K562 (cell line): ENCODE data around the gene FAF2. TPM values are rescaled to one million over a fixed set of nuclear protein-coding genes. Genes with fewer than 3 reads are reported as not detected.

Experiments
- EGR1 ChIP-seq: fragments of 450-650 bp; conservative IDR thresholded peaks from 2 replicates; pipeline ENCODE4 v1.6.1; 2017; ENCODE audit warnings: mild to moderate bottlenecking
- POLR2H ChIP-seq: IDR thresholded peaks from 2 replicates; pipeline ENCODE4 v1.6.1; 2016; ENCODE audit warnings: missing genetic modification characterization, low read depth, mild to moderate bottlenecking, control low read depth, missing compliant biosample characterization, moderate library complexity
- PURB ChIP-seq: sonication (generic); formaldehyde crosslinking; IDR thresholded peaks from 2 replicates; pipeline ENCODE4 v1.9.0; 2021; ENCODE audit warnings: low read depth, mild to moderate bottlenecking, missing genetic modification reagents
- SLC30A9 ChIP-seq: fragments of 250-450 bp; sonication (Bioruptor Pico); IDR thresholded peaks from 2 replicates; pipeline ENCODE4 v1.8.0; 2022; ENCODE audit warnings: mild to moderate bottlenecking, moderate library complexity
- TCF3 ChIP-seq: sonication (generic); formaldehyde crosslinking; IDR thresholded peaks from 2 replicates; pipeline ENCODE4 v1.4.0; 2020; ENCODE audit warnings: mild to moderate bottlenecking, missing genetic modification reagents
- ZNF324 ChIP-seq: fragments of 250-450 bp; sonication (Bioruptor Pico); IDR thresholded peaks from 2 replicates; pipeline ENCODE4 v1.4.0; 2020; ENCODE audit warnings: mild to moderate bottlenecking
- polyA plus RNA-seq, 8 experiments: library from polyadenylated mRNA; depleted of rRNA in 4 of 8; stranded (reverse) in 5 of 8; unstranded in 3 of 8; fragments of >200 nt; fragmentation: Nextera tagmentation in 2 of 8; fragmentation: Illumina TruSeq in 1 of 8; extraction: Ambion mirVana in 2 of 8; extraction: Trizol in 1 of 8; gene quantifications; 2 replicates each; pipeline versions ENCODE4 v1.2.1 to v1.2.3, GENCODE V29; 2011 to 2014; ENCODE audit warnings: inconsistent platforms in 1 of 8, missing spikeins in 1 of 8
- total RNA-seq, 7 experiments: library from RNA; depleted of rRNA in 6 of 7; stranded (reverse); fragments of >200 nt in 6 of 7; fragmentation: Illumina TruSeq in 2 of 7; extraction: Trizol in 2 of 7; gene quantifications; 2 replicates each; pipeline versions ENCODE4 v1.2.1 to v1.2.3, GENCODE V29; 2011 to 2021; ENCODE audit warnings: low replicate concordance in 1 of 7
- TF ChIP-seq, protein P1 (sequence below), 2 experiments: fragments of 450-650 bp; formaldehyde crosslinking in 1 of 2; IDR thresholded peaks; 2 replicates each; pipeline versions ENCODE4 v1.4.0 to v1.6.1; 2014 to 2020; ENCODE audit warnings: mild to moderate bottlenecking in 2 of 2, borderline replicate concordance in 1 of 2, low read depth in 1 of 2
- TF ChIP-seq, protein P2 (sequence below): fragments of 250-450 bp; sonication (Bioruptor Pico); IDR thresholded peaks from 2 replicates; pipeline ENCODE4 v1.5.0; 2021

The FAF2 gene
- total and polyA plus RNA-seq, 9 of the 15 experiments (the other 6 are each of a cell fraction or from before 2014, with no cell fraction given), result 25.0 to 44.6 (median 36.1) TPM

DNA sequence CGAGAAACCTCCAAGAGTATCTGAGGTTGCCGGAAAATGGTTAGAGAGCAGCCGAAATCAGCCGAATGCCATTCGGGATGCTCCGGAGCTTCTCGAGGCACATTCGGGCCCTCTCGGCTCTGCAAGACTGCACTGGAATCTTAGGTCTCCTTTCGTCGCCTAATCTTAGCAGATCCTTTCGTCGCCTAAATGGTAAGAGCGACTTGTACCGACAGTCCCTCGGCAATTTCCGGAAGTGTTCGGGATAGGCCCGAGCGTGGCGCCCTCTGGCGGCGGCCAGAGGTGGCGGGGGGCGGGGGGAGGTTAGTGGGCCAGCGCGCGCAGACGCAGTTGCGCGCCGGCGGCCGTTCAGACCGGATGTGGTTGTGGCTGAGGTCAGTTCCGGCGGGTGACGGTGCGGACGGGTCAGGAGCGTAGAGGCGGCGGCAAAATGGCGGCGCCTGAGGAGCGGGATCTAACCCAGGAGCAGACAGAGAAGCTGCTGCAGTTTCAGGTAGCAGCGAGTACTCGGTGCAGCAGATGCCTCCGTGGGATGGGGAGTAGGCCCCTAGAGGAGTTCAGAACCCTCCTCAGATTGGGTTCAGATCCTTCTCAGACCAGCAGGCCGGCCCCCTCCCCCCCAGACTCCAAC, at the start of gene FAF2 (continued):
- TF ChIP-seq, protein P1, sequence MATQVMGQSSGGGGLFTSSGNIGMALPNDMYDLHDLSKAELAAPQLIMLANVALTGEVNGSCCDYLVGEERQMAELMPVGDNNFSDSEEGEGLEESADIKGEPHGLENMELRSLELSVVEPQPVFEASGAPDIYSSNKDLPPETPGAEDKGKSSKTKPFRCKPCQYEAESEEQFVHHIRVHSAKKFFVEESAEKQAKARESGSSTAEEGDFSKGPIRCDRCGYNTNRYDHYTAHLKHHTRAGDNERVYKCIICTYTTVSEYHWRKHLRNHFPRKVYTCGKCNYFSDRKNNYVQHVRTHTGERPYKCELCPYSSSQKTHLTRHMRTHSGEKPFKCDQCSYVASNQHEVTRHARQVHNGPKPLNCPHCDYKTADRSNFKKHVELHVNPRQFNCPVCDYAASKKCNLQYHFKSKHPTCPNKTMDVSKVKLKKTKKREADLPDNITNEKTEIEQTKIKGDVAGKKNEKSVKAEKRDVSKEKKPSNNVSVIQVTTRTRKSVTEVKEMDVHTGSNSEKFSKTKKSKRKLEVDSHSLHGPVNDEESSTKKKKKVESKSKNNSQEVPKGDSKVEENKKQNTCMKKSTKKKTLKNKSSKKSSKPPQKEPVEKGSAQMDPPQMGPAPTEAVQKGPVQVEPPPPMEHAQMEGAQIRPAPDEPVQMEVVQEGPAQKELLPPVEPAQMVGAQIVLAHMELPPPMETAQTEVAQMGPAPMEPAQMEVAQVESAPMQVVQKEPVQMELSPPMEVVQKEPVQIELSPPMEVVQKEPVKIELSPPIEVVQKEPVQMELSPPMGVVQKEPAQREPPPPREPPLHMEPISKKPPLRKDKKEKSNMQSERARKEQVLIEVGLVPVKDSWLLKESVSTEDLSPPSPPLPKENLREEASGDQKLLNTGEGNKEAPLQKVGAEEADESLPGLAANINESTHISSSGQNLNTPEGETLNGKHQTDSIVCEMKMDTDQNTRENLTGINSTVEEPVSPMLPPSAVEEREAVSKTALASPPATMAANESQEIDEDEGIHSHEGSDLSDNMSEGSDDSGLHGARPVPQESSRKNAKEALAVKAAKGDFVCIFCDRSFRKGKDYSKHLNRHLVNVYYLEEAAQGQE (IDR thresholded peaks at IDR 0.05; ENCODE audit: borderline replicate concordance), result peak; percentile 29; the same call in 1 of the 2 replicates
- TF ChIP-seq, protein P1 (CRISPR knock-in tag; IDR thresholded peaks at IDR 0.05; ENCODE audit: low read depth), result no peak
- TF ChIP-seq POLR2H (tag), result peak; percentile 75
- TF ChIP-seq EGR1, result no peak; the same call in 1 of the 2 replicates
- TF ChIP-seq PURB, result no peak
- TF ChIP-seq ZNF324, result no peak
- TF ChIP-seq, protein P2, sequence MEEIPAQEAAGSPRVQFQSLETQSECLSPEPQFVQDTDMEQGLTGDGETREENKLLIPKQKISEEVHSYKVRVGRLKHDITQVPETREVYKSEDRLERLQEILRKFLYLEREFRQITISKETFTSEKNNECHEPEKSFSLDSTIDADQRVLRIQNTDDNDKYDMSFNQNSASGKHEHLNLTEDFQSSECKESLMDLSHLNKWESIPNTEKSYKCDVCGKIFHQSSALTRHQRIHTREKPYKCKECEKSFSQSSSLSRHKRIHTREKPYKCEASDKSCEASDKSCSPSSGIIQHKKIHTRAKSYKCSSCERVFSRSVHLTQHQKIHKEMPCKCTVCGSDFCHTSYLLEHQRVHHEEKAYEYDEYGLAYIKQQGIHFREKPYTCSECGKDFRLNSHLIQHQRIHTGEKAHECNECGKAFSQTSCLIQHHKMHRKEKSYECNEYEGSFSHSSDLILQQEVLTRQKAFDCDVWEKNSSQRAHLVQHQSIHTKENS (CRISPR knock-in tag), result no peak
- no peak for TF ChIP-seq SLC30A9 (CRISPR knock-in tag)
- no peak for TF ChIP-seq TCF3 (CRISPR knock-in tag)
